ENCODE measurements around the gene ADGRD1.
"Not testable (repeated sequence)": the region's sequence is repeated elsewhere in the genome, so short reads cannot be mapped to it uniquely, and the experiment has no call there.

The ADGRD1 gene

DNA sequence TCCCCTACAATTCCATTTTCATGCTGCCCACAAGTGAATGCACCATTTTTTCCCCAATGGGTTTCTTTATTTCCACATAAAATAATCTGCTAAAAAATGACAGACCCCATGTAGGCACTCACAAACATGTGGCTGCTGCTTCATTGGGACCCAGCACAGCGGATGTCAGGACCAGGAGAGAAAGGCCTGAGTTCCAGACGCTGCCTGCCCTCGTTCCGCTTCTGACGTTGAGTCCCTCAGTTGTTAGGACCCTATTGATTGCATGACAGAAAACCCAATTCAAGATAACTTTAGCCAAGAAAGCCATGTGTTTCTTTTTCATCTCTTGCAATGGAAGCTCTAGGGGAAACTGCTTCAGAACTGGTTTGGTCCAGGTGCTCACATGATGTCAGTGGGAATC lies 34.6 kb downstream of the ADGRD1 start:
- no peak for DNase-seq

DNA sequence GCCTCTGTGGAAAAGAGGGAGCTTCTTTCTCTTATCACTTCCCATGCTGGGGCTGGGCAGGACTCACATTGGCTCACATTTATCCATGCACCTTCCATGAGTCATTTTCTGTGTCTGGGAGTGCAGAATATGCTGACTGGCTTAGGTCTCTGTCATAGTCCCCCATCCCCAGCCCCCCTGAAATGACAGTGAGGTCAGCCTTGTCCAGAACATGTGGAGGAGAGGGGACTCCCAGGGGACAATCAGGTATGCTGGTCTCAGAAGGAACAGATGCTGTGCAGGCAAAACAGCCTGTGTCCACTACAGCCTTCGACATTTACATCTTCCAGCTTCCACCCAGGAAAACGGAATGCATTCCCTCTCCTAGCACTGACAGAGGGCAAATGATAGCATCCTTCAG lies 35.0 kb downstream of the ADGRD1 start:
- DNase-seq, result no peak

DNA sequence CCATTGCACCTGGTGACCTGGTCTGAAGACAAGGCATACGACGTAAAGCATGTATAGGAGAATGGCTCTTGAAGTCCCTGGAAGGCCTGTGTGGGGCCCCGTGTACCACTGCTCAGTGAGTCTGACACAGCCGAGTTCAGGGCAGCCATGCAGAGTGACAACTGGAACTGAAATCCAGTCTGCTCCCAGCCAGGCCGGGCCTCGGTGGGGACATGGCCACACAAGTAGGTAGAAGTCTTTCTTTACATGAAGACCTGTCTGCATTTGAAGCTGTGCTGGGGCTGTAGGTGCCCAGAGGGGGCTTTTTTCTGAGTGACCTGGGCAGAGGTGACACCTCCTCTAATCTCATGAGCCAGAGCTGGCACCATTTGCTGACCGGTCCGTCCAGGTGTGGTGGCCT lies 35.7 kb downstream of the ADGRD1 start:
- DNase-seq, result no peak

DNA sequence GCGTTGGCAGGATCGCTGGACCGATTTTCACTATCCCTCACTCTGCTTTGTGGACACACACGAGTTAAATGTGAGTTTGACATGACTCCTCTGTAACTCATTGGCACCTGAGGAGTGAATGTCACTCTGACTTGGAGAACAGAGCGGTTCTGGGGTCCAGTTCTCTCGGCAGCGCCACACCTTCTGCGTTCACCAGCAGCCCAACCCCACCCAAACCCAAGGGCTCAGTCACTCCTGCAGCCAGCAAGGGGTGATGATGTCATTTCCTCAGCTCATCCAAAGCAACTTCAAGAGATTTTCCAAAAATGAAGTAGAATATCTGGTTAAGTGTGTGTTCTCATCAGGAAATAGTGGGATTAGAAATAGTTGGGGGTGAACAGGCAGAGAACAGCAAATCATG lies 36.3 kb downstream of the ADGRD1 start:
- DNase-seq, result no peak

DNA sequence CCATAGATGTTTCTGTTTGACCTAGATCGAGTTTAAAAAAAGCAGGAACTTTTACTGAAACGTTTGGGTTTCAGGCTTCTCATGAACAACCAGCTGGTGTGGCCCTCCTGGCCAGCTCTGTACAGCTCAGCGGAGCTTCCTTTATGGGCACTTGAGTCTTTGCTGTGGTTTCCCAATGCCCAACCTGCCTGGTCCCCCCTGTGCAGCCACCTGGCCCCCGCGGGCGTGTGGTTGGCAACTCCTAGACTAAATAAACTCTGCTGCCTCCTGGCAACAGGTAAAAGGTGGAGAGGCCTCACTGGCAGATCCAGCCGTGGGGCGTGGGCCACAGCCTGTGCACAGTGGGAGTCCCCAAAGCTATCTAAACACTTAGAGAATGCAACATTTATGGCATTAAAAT lies 38.7 kb downstream of the ADGRD1 start:
- no peak for DNase-seq

DNA sequence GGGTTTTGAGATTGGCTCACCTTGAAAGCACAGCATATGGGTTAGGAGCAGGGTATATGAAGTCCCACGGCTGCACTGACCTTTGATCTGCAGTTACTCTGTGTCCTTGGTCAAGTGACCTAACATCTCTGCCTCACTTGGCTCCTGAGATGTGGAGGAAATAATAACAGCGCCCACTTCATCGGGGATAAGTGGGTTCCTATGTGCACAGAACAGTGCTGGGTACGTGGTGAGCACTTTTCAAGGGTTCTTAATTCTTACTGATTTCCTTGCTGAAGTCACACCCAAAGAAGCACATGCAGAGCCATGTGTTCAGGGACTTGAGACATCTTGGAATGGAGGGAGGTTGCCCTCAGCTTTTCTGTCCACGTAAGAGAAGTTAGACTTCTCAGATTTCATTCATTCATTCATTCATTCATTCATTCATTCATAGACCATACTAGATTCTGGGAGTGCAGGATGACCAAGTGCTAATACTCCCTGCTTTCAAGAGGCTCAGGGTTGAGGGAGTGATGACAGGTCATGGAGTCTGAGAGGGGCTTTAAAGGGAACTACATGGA lies 39.4 kb downstream of the ADGRD1 start:
- DNase-seq, result no peak

DNA sequence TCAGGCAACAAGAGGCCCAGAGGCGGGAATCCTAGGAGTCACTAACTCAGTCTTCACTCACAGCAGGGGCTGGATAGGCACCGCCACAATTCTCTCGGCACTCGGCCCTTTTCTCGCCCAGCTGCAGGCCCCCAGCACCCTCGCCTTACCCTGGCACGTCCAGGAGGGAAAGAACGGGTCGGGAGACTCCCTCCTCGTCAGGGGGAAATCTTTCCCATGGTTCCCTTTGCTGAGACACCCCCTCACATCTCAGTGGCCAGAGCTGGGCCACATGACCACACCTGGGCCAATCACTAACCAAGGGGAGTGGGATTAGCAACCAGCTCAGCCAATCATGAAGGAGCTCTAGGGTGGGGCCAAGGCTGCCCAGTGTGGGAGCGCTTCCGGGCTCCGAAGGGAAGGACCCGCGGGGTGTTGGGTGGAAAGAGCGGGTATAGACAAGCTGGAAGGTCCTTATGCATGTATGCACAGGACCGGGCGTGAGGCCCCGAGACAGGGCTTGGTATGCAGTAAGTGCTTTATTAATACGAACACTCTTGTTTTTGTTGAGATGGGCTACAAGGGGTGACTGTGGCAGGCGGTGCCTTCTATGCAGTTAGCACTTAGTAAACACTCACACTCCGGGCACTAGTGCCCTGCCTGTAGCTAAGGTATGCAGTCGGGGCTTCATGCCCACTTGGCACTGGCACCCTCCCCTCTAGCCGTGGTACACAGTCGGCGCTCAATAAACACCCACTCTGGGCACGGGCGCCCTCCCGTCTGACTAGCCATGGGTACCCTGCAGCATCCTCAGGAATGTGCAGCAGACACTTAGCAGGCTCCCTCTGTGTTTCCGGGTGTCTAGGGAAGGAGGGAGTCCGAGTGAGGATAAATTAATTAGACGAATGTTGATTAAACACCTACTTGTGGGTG lies 40.3 kb downstream of the ADGRD1 start:
- no peak for DNase-seq

DNA sequence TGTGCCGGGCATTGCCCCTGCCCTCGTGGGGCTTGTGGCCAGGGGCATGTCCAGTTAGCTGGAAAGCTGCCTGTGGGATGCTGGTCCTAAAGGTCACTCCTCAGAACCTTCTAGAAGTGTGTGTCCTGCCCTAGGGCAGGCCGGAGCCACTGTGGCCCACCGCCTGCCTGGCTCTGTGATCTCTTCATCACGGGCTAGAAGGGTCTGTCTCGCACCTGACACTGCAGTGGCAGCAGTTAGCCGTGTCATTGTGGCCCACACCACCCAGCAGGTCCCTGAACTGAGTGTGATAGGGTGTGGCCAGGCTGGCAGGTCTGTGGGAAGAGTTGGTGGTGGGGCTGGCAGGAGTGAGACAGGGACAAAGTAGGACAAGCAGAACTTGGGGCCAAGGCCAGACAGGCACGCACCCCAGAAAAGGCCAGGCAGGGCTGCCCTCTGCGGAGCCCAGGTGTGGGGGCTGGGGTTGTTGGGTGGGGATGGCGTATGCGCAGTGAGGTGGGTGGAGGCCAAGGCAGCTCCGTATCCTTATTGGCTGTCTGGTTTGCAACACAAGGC lies 41.2 kb downstream of the ADGRD1 start:
- DNase-seq, result no peak

DNA sequence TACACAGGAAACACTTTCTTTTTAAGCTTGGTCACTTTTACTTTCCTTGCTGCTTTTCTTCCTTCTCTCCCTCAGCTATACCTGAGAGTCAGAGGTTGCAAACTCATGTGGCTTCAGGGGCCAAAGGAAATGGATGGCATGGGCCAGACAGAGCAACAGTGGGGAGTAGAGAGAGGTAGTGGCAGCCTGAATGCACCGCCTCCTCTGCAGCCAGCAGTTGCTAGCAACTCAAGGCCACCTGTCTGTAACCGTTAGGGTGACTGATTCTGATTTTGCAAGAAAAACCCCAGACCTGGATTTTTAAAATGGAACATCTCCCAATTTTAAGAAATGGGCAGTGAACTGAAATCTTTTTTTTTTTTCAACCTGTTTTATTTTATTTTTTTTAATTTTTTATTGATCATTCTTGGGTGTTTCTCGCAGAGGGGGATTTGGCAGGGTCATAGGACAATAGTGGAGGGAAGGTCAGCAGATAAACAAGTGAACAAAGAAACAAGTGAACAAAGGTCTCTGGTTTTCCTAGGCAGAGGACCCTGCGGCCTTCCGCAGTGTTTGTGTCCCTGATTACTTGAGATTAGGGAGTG lies 41.8 kb downstream of the ADGRD1 start:
- DNase-seq, result not testable (repeated sequence)

DNA sequence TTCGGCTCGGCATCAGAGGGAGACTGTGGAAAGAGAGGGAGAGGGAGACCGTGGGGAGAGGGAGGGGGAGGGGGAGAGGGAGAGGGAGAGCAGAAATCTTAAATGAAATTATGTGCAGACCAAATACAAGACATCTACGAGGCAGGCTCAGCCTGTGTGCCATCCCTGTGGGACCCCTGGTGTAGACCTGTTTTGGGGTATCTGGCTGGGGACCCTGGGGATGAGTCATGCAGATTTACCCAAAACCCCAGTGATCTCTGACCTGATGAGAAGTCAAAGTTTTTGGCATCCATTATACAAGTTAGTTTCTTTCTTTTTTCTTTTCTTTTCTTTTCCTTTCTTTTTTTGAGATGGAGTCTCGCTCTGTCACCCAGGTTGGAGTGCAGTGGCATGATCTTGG lies 44.4 kb downstream of the ADGRD1 start:
- no peak for DNase-seq

DNA sequence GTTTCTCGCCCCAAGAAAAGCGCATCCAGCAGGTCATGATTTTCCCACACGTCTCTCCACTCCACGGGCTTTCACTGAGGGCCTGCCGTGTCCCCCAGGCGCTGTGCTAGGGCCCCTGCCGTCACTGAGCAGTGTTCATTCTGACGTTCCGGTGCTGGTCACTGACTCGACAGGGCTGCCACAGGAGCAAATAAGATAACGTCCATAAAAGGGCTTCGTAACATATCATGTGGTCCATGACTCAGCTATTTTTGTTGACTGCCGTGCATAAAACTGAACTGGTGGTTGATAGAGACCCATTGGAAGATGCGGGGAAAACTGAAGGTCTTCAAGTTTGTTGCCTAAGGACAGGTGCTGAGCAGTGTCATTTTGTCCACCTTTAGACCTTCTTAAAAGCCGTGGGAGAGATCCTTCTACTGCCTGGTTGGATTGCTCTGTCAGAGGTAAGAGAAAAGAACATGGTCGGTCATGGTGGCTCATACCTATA lies 46.3 kb downstream of the ADGRD1 start:
- no peak for DNase-seq

DNA sequence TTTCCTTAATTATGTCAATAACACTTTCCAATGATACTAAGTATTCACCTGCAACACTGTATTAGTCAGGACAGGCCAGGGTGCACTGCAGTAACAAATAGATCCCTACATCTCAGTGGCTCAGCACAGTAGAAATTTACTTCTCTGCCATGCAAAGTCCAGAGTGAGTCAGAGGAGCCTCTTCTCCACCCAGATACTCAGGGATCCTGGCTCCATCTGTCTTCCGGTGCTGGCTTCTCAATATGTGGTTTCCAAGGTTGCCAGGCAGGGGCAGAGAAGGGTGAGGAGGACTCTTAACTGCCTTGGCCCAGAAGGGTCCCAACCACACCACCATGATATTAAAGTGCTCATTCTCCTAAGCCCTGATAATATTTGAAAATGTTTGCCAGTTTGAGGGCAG lies 47.8 kb downstream of the ADGRD1 start:
- DNase-seq, result no peak

DNA sequence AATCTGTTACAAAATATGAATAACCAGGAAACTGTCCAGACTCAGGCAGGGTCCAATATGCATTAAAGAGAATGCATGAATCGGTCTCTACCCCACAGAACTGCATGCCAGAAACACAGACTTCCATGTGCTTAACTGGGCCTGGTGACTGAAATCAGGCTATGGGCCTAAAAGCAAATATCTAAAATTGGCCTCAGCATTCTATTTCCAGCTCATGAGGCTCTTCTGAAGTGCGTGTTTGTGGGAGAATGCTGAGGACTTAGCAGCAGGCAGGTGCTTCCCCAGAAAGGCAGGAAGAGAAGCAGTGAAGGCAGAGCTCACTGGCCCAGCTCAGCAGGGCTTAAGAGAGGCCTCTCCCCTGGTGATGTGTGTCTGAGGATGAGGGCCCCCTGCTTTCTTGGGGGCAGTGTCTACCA lies 48.5 kb downstream of the ADGRD1 start:
- no peak for DNase-seq

DNA sequence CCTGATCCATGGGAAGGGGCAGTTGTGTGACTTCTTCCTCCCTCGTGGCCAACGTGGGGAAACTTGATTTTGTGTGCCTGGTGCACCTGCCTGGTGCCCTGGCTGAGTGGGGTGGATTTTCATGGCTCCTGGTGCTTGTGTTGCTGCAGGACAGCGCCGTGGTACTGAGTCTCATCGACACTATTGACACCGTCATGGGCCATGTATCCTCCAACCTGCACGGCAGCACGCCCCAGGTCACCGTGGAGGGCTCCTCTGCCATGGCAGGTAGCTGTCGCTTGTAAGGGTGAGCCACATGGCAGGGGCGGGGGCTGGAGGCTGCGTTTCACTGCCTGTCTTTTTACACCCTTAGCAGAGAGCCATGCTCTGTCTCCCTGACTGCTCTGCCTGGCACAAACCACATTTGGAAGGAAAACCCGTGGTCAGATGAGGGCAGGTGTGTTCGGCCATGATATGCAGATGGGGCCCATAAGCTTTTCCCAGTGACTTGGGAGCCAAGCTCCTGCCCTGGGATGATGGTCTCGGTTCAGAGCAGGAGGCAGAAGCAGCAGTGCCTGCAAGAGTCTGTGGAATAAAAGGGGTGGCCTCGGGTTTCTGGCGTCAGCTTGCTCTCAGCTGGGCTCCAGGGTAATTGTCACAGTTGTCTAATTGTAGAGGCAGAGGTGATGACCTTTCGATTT lies 49.5 kb downstream of the ADGRD1 start:
- DNase-seq, result no peak

DNA sequence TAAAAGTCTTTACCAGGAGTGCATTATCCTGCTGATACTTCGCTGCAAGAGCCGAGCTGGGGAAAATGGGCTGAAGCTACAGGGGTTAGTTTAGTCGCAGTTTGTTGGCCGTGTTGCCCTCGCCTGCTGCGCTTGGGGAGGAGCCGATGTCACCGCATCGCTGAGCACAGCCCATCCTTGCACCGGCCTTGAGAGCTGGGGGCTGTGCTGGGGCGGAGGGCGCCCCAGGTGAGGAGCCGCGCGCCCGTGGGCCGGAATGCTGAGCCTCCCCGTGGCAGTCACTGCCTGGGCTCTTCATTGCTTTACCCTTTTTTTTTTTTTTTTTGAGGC lies 50.0 kb downstream of the ADGRD1 start:
- DNase-seq, result no peak

DNA sequence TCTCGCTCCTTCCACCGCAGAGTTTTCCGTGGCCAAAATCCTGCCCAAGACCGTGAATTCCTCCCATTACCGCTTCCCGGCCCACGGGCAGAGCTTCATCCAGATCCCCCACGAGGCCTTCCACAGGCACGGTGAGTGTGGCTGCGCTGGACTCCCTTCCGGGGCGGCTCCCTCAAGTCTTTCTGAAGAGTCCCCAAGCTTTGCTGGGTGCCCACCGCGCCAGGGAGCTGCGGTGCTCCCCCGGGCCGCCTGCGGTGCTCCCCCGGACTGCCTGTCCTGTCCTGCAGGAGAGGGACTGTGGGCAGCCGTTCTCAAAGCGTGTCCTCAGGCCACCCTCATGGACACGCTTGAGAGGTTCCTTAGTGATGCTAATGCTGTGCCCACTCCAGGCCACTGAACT lies 50.5 kb downstream of the ADGRD1 start:
- no peak for DNase-seq

DNA sequence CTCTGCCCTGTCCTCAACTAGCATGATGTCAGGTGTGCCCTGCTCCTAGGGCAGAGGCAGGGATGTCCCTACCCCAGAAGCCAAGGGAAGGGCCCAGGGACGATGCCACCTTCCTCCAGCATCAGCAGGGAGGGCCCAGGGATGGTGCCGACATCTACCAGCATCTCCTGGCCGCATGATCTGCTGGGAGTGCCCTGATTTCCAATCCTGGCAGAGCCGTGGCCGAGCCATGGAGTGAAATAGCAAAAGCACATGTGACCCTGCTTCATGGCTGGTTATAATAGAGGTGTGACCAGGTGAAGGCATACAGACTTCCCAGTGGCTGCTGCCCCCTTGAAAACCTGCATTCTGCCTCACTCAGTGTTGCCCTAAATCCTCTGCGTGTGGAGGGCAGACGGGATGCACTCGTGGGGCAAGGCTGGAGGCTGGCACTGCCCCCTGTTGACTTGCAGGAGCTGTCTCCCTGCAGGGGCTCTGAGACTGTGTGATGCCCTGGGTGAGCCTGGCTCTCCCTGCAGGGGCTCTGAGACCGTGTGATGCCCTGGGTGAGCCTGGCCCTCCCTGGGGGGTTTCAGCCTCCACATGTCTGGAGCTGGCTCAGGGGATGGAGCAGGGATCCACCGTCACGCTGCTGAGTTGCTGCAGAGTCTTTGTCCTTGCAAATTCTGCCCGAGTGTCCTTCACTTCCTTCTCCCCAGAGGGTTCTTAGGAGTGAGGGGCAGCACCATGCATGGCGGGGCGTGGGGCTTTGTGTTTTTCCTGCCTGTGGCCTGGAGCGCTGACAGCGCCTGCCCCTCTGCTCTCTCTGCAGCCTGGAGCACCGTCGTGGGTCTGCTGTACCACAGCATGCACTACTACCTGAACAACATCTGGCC lies 51.7 kb downstream of the ADGRD1 start:
- DNase-seq, result no peak

DNA sequence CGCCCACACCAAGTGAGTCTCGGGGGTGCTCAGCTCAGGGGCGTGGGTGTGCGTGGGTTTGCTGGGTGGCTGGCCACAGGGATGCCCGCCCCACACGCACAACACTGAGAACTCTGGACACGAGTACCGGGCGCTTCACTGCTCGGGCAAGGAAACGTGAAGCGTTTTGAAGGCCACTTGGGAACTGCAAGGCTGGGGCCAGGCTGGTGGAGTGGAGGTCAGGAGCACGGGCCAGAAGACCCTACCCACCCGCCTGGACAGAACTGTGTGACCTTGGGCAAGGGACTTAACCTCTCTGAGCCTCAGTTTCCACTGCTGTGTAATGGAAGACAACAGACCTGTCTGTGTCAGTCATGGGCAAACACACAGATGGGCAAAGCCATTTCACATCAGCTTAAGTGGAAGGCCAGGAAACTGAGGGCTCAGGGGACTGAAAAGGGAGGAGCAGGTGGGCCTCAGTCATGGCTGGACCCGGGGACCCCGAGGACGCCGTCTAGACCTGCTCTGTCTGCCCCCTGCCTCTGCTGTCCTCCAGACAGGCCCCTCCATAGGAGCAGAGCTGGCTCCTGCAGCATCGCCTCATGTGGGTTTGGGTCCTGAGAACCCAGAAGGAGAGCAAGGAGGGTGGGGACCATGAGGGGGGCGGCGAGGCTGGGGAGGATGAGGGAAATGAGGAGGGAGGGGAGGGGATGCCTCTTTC lies 52.5 kb downstream of the ADGRD1 start:
- DNase-seq, result no peak

DNA sequence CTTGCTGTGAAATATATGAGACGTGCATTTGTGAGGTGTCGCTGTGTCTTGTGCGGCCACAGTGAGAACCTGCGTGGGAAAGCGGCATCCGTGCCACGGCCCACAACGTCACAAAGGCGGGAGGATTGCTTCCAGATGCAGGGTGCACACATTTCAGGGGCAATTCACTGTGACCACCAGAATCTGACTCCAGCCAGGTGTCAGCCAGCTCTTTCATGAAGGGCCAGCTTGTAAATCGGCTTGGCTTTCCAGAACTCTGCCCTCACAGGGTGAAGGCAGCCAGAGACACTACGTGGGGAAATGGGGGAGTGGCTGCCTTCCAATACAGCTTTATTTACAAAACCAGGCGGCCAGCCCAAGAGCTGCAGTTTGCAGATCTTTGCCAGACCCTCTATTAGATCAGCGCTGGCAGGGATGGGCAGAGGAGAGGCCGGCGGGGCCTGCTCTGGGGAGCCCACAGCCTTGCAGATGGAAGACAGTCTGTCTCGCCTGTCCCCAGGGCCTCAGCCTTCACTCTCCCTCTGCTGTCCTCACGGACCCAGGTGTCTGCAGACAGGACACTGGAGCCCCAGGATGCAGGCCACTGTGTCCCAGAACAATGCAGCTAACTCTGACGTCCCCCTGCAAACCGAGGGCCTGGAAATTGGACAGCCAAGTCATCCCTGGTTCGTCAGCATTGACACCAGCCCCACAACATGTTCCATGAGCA lies 53.5 kb downstream of the ADGRD1 start:
- no peak for DNase-seq

DNA sequence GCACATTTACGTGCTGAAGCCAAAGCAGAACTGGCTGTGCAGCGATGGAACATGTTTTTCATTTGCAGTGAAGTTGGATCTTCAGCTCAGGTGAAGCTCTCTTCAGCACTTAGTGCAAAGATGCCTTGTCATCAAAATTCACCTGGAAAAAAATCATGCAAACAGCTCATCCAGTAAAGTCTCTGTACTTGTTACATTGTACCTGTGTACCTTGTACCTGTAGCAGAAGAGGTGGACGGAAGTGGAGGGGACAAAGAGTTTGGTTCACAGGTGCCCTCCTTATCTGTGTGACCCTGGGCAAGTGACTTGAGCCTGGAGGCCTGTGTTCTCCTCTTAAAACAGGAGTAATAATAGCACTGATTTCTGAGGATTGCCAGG lies 54.0 kb downstream of the ADGRD1 start:
- DNase-seq, result no peak

All from stimulated activated CD4-positive, alpha-beta T cell treated with anti-CD3 and anti-CD28 coated beads, Interleukin-4, amount 100 ng/mL, for 24 hours (primary cell).